Left hindlimb (tissue), 1 donor: Measurements from ENCODE around the gene SARM1.
"Not testable (repeated sequence)": the region's sequence is repeated elsewhere in the genome, so short reads cannot be mapped to it uniquely, and the experiment has no call there.

Source experiments
- DNase-seq: peaks from one replicate; pipeline ENCODE4 v3.0.0-alpha.2; 2018

SARM1 gene

GRCh38 chr17:28397275-28397674, 25.8 kb downstream of the SARM1 start:
- DNase-seq = no peak

GRCh38 chr17:28397687-28398279, 26.3 kb downstream of the SARM1 start:
- DNase-seq = no peak

DNA sequence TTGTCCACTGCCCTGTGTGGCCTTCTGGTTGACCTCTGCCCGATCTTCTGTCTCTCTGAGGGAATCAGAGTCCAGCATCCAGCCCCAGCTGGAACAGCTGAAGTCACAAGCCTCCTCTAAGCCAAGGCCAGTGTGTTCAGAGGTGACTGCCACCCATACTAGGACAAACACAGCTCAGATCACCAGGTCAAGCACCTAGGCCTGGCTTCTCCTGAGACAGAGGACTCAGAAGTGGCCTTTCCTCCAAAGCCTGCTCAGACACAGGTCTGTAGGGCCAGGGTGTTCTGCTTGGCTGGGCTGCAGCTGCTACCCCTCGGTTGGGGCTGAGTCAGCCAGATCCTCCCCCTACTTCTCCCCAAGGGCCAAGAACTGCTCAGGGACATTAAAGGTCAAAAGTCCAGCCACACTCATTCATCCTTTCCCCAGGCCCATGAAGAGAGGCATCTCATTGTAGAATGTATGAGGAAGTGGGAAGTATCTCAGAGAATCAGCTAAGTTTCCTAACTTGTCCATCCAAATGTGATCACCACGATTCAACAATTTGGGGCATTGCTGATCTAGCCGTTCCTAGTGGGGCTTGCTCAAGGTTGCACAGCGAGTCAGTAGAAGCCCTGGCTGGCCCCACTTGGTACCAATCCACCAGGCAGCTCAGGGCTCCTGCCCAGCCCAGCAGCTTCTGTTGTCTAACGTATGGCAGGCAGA, 26.9 kb downstream of the SARM1 start:
- no peak for DNase-seq

GRCh38 chr17:28399808-28400207, 28.3 kb downstream of the SARM1 start:
- DNase-seq = no peak

- DNase-seq = no peak
Measured at GRCh38 chr17:28402224-28402630, 30.7 kb downstream of the SARM1 start.

GRCh38 chr17:28402844-28403243, 31.4 kb downstream of the SARM1 start:
- DNase-seq = no peak

- no peak for DNase-seq
Measured at GRCh38 chr17:28404007-28404406, 32.5 kb downstream of the SARM1 start.

GRCh38 chr17:28404461-28404811, 32.9 kb downstream of the SARM1 start:
- no peak for DNase-seq

- no peak for DNase-seq
Measured at GRCh38 chr17:28404812-28405570, 33.5 kb downstream of the SARM1 start.

DNA sequence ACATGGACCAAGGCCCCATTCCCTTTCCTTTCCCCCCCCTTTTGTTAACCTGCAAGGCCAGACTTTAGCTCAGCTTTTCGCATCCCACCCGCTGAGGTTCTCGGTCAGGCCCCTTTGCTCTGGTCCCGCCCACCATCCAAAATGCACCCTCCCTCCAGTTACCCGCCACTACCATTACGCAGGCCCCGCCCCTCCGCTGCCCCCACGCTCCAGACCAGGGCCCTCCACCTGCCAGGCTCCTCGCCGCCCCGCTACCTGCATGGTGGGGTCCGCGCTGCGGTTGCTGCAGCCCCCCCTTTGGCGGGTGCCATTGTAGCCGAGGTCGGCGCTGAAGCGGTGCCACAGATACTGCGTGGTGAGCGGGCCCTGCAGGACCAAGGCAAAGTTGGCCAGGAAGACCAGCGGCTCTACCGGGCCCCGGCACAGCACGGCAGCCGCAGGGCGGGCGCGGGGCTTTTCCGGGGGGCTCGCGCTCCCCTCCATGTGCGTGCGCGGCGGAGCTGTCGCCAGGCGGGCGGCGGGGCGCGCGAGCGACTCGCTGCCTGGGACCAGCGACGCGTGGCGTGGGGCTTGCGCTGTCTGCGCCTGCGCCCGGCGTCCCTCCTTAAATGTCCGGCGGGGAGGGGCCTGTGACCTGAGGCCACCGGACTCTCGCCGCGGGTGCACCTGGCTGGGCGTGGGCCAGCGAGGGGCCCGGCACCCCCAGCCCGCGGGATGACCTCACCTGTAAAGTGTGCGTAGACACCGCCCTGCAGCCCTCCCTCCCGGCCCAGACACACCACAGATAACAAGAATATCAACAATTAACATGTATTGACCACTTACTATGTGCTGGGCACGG, 34.4 kb downstream of the SARM1 start, which contains the start of gene SLC46A1:
SLC46A1 (minus strand) TSS at position 581 of the 841 bp plus-strand sequence; CDS start at position 483, 98 bp downstream.
- DNase-seq = peak; percentile 80

DNA sequence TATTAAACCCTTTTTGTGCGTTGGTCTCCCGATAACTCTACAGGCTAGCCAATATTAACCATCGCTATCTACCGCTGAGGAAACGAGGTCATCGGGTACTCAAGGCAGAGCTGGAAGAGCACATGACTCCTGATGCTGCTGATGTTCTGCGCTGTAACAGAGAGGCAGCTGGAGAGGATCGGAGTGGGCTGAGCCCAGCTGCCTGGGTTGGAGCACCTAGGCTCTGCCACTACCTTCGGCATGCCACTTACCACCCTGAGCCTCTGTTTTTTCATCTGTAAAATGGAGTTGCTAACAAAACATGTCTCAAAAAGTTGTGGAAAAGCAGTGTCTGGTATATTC, 35.0 kb downstream of the SARM1 start:
- DNase-seq = no peak

DNA sequence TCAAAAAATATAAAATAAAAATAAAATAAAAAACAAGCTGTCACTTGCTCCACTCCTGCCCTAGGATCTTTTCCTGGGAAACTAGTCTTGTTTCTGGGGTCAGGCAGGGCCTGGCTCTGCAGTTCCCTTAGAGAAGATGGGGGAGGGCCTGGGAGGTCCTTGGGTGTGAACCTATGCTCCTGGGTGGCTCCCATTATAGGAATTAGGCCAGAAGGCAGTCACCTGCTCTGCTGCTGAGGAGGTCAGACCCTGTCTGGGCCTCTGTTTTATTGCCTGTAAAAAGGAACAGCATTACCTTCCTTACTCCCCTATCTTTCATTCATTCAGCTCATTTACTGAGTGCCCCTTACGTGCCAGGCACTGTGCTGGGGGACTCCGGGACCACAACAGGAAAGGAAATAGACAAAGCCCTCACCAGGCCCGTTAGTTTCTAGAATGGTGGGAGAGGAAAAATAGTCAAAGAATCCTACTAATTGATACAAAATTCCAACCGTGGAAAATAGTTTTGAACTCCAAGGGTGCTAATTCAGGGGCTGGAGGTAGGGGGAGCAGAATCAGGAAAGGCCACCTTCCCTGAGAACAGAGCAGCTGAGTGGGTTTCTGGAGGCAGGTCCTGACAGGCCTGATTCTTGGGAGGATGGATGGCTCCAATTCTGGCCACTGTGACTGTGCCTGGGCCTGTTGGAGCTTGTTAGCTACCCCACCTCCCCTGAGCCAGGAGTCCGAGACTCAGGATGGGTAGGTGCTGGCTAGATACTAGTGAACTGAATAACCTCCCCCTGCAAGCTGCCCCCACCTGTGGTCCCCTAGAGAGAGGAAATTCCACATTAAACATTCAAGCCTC, 35.9 kb downstream of the SARM1 start:
- no peak for DNase-seq

DNA sequence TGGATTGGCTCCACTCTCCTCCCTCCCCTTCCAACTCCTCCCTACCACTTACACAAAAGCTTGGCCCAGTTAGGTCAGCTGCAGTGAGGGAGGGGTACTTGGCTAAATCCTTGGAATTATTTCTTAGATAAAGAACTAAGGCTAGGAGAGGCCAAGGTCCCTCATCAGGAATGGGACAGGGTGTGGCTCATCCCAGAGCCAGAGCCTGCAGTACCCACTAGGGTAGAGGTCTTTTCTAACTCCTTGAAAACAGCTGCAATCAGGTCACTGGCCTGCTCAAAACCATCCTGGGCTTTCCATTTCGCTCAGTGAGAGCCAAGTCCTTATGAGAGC, 36.4 kb downstream of the SARM1 start:
- DNase-seq = no peak

DNA sequence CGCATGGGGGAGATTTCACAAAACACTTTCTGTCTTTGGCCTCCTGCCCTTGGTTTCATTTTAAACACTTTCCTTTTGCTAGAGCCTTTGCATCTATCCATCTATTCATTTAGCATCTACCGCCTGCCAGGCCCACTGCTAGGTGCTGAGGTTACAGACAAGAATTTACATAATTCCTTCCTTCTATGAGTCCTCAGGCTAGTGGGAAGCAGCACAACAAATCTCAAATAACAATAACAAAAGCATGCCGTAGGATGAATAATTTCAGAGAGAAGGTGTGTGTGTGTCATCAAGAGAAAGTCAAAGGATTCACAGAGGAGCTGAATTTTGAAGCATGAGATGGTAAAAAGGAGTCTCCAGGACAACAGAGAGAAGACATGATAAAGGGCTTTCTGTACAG, 40.6 kb downstream of the SARM1 start:
- no peak for DNase-seq

DNA sequence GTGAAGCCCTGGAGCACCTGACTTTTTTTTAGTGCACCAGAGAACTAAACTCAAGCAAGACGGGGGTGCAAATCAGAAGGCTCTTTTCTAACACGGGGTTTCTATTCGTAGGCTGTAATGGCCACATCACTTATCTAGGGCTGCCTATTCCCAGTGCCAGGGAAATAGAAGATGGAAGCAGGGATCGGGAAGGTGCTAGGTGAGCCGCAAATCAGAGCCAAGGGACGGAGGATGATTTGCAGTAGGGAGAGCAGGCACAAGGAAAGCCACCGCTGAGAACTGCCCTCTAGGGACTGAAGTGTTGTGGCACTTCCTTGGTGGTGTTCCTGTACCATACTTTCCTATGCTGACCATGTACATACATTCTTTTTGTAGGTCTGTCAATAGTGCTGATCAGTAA, 42.3 kb downstream of the SARM1 start:
- no peak for DNase-seq

DNA sequence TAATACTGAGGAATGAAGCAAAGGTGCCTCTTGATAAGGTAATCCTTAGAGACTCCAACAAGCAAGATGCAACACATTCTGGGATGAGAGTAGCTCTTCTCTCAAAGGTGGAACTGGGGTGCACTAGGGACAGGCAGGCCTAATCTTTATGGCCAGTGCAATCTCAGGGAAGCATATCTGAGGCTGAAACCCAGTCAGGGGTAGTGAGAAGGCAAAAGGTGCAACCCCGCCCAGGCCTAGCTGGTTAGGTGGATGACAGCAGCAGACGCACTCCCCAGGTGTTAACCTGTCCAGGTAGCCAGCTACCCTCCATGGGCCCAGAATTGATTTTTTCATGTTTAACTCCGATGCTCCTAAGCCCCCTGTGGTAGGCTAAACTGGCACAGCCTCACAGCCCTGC, 44.4 kb downstream of the SARM1 start:
- DNase-seq = no peak

DNA sequence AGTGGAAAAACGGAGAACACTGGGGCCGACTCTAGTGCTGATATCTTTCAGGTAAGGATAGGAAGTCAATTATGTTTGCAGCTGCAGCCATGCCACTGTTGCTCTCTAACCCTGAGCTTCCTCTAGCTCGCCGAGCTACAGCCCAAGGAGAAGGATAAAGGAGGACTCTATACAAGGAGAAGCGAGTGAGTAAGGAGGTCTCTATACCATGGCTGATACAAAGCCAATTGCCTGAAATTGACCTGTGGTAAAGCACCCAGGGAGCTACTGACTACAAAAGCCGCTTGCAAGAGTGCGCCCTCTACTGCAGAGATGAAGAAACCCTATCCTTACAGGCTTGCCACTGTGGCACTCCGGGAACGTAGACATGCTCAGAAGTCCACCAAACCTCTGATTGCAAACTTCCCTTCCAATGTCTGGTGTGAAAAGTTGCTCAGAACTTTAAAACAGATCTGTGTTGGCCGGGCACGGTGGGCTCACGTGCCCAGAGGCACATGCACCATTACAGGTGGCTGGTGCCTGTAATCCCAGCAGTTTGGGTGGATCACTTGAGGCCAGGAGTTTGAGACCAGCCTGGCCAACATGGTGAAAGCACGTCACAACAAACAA, 45.3 kb downstream of the SARM1 start:
- no peak for DNase-seq

GRCh38 chr17:28421787-28422305, 50.4 kb downstream of the SARM1 start:
- no peak for DNase-seq

- DNase-seq = no peak
Measured at GRCh38 chr17:28425206-28425605, 53.7 kb downstream of the SARM1 start.

- no peak for DNase-seq
Measured at GRCh38 chr17:28426081-28426519, 54.6 kb downstream of the SARM1 start.

DNA sequence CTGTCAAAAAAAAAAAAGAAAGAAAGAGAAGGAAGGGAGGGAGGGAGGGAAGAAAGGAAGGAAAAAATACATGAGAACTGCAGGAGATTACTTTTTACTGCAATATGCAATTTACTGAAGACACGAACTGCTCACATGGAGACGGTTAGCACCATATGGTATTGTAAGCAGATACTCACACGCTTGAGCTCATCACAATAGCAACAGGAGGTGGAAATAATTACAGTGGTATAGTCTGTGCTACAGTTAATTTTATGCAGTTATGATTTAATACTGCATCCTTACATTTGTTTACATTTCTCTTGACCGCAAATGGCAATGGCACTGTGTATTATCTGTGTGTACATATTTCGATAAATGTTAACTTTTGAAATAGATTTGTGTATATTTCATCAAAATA, 55.9 kb downstream of the SARM1 start:
- no peak for DNase-seq

- DNase-seq = not testable (repeated sequence)
Measured at GRCh38 chr17:28427982-28428381, 56.5 kb downstream of the SARM1 start.
